ENCODE results near the gene FRMD4A.

GRCh38 chr10:13867822-13868221, 462.9 kb downstream of the FRMD4A start:
- TF ChIP-seq POLR2A (IDR thresholded peaks at IDR 0.05) (no peak), CTCF (IDR thresholded peaks at IDR 0.05) (no peak)

Data from stomach (tissue), 4 donors.